Measurements from ENCODE around the gene ERBB4. TPM values are rescaled to one million over a fixed set of nuclear protein-coding genes. Genes with fewer than 3 reads are reported as not detected.

Gene ERBB4
- total RNA-seq, 1 donor from 2014 or later: 2.2 TPM

DNA sequence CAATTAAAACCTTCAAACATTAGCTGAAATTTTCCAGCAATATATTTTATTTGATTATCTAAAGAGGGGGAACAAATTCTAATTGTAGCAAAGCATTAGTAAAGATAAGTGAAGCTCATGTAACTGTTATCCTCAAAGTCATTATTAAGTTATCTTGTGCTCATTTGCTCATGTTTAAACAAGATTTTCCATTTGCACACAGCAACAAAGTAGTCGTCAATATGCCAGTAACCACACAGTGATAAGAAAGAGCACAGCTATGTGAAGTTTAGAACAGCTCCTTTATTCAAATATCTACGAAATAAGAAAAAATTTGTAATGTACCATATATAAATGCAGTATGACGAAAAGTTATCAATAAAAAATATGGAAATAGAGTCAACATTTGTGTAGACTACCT, 159.5 kb downstream of the ERBB4 start:
- H3K4me3 ChIP-seq (ENCODE audit: low read depth, low read length): no peak overlapping the region
- TF ChIP-seq, protein P1, sequence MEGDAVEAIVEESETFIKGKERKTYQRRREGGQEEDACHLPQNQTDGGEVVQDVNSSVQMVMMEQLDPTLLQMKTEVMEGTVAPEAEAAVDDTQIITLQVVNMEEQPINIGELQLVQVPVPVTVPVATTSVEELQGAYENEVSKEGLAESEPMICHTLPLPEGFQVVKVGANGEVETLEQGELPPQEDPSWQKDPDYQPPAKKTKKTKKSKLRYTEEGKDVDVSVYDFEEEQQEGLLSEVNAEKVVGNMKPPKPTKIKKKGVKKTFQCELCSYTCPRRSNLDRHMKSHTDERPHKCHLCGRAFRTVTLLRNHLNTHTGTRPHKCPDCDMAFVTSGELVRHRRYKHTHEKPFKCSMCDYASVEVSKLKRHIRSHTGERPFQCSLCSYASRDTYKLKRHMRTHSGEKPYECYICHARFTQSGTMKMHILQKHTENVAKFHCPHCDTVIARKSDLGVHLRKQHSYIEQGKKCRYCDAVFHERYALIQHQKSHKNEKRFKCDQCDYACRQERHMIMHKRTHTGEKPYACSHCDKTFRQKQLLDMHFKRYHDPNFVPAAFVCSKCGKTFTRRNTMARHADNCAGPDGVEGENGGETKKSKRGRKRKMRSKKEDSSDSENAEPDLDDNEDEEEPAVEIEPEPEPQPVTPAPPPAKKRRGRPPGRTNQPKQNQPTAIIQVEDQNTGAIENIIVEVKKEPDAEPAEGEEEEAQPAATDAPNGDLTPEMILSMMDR (conservative IDR thresholded peaks at IDR 0.05; ENCODE audit: low read depth, low read length): no peak
- no peak for DNase-seq (ENCODE audit: low read depth)

DNA sequence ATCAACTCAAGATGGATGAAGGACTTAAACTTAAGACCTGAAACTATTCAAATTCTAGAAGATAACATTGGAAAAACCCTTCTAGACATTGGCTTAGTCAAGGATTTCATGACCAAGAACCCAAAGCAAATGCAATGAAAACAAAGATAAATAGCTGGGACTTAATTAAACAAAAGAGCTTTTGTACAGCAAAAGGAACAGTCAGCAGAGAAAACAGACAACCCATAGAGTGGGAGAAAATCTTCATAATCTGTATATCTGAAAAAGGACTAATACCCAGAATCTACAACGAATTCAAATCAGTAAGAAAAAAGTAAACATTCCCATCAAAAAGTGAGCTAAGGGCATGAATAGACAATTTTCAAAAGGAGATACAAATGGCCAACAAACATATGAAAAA, 171.2 kb downstream of the ERBB4 start:
- H3K4me3 ChIP-seq (ENCODE audit: low read depth, low read length): no peak overlapping the region
- TF ChIP-seq, protein P1 (conservative IDR thresholded peaks at IDR 0.05; ENCODE audit: low read depth, low read length): no peak

DNA sequence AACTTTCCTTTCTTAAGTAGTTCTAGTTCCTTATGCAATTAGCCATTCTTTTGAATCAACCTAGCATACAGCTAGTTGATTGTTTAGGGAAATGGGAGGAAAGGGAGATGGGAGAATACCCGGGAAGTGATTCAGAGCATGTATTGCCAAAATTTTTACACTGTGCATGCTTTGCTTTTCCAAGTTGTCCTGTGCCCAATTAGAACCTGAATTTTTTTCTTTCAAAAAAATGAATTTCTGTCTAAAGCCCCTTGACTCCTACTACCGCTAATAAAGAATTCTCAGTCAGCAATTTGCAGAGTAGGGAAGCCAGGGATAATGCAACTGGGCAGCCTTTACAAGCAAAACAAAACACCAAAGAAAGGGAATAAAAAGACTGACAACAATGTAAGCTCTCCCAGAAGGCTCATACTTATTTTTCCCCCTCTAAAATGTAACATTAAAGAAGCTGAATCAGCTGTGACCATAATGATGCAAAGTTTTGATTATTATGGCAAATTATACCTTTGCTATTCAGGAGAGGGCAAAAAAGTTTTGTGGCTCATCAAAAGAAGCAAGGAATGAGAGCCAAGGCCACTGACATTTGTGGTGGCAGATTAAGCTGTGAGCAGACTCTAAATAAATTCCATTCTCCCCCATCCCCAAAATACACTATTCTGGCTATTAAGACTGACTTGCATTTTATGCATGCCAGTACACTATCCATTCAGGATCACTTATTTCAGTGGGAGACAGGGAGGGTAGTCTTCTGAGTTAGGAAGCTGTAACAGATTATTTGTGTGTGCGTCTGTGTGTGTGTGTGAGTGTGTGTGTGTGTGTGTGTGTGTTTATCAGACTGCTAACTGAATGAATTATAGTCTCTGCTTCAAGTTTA, 174.3 kb downstream of the ERBB4 start:
- H3K4me3 ChIP-seq (ENCODE audit: low read depth, low read length): no peak overlapping the region
- DNase-seq (ENCODE audit: low read depth): peak; percentile 15
- TF ChIP-seq, protein P1 (conservative IDR thresholded peaks at IDR 0.05; ENCODE audit: low read depth, low read length): no peak

More for the DNA sequence above, 171.2 kb downstream of the ERBB4 start:
- DNase-seq (ENCODE audit: low read depth): no peak

DNA sequence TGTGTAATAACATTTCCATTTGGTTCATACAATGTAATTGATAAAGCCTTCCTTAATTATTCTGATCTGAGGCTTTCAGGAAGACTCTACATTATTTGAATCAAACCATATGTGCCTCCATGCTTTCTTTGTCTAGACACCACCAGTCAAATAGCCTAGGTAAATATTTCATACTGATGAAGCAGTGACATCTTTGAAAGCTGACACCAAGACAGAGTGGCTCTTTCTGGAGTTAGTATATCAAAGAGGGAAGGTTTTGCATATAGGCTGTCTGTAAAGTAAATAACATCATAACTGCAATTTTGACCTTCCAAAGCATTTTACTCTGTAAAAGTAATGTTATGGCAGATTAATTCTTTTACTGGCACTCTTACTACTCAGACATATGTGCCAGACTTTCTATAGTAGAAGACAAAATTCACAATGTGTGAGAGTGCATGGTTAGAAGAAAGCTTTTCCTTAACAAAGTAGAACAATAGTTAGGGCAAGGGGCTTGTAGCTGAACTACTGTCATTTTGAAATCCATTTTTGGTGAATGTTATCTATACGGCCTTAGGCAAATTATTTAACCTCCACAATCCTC, 177.3 kb downstream of the ERBB4 start:
- H3K4me3 ChIP-seq (ENCODE audit: low read depth, low read length): no peak overlapping the region
- DNase-seq (ENCODE audit: low read depth): no peak
- TF ChIP-seq, protein P1 (conservative IDR thresholded peaks at IDR 0.05; ENCODE audit: low read depth, low read length): no peak

DNA sequence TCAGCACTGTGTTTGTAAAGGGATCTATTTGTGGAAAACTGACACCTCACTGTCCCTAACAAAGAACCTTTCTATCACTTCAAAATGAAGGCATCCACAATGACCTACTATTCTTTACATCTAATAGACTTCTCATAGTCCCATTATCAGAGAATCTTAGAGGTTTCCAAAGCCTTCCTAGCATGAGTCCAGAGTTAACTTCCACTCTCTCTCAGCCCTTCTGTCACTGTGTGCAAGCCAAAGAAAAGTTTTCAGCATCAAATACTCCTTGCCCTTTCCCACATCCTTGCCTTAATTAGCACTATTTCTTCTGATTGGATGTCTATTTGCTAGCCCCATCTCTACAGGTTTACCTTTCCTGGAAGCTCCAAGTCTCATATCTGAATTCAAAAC, 178.5 kb downstream of the ERBB4 start:
- no peak for DNase-seq (ENCODE audit: low read depth)
- TF ChIP-seq, protein P1 (conservative IDR thresholded peaks at IDR 0.05; ENCODE audit: low read depth, low read length): no peak
- no peak overlapping the region for H3K4me3 ChIP-seq (ENCODE audit: low read depth, low read length)

DNA sequence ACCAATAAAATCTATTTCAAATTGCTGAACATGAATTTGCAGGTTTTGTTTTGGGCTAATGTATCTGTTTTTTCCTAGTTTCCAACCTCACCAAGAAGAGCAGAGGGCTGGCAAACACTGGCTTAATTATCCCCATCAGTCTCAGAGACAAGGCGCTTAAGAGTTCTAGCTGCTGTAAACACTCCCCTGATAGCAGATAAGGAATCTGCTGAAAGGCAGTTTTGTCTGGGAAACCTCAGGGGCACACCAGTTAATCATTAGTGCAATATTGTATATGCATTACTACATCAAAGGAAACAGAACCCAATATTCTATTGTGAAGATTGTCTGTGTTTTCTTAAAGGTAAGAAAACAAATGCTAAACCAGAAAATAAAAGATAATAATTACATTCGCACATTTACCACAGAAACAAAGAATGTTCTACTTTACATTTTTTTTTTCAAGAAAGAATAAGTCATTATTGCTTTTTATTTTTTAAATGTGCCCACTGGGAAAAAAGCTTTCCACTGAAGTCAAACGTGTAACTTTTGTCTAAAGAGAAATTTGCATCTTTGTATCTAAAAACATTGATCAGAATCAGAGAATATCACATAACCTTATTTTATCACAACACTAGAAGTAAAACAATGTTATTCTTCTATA, 179.1 kb downstream of the ERBB4 start:
- H3K4me3 ChIP-seq (ENCODE audit: low read depth, low read length): no peak overlapping the region
- TF ChIP-seq, protein P1 (conservative IDR thresholded peaks at IDR 0.05; ENCODE audit: low read depth, low read length): no peak
- DNase-seq (ENCODE audit: low read depth): no peak
